Ectodermal cell (in vitro differentiated cells): ENCODE measurements around the gene ADAMTS2.

ENCODE experiments used
- H3K27ac ChIP-seq: 2 replicates; pipeline ENCODE4 v1.7.0; 2013; ENCODE audit warnings: mild to moderate bottlenecking, low read depth, low read length; ENCODE audit not compliant: insufficient read depth, poor library complexity, severe bottlenecking
- H3K27me3 ChIP-seq: 2 replicates; pipeline ENCODE4 v1.7.0; 2013; ENCODE audit warnings: mild to moderate bottlenecking, low read length; ENCODE audit not compliant: insufficient read depth, control insufficient read depth, poor library complexity, severe bottlenecking
- H3K36me3 ChIP-seq: one replicate; pipeline ENCODE4 v1.7.0; 2013; ENCODE audit warnings: low read length; ENCODE audit not compliant: control insufficient read depth, insufficient read depth
- H3K4me1 ChIP-seq: one replicate; pipeline ENCODE4 v1.7.0; 2013; ENCODE audit warnings: low read length; ENCODE audit not compliant: control insufficient read depth, insufficient read depth
- H3K4me3 ChIP-seq: 2 replicates; pipeline ENCODE4 v1.7.0; 2013; ENCODE audit warnings: low read depth, low read length, control low read depth; ENCODE audit not compliant: insufficient read depth
- H3K9me3 ChIP-seq: 2 replicates; pipeline ENCODE4 v1.7.0; 2013; ENCODE audit warnings: mild to moderate bottlenecking, low read length, moderate library complexity; ENCODE audit not compliant: control insufficient read depth
- WGBS, 2 experiments: methylation state at CpG; one replicate each; pipeline ENCODE4 v1.1.7; 2013; ENCODE audit warnings: missing lambda C conversion rate in 2 of 2; 5-methylcytosine and 5-hydroxymethylcytosine counted together

ADAMTS2 gene

GRCh38 chr5:179303451-179304200 lies 41.6 kb downstream of the ADAMTS2 start:
- Histone ChIP-seq H3K27me3 (no peaks in the 10 kb centered on the region), H3K4me3 (no peak overlapping the region), H3K36me3 (no peaks in the 10 kb centered on the region), H3K27ac (no peak overlapping the region), H3K4me1 (no peaks in the 10 kb centered on the region), H3K9me3 (no peaks in the 10 kb centered on the region)
- 93% methylated on average over 14 of the region's 14 CpGs for WGBS, 2 experiments

- Histone ChIP-seq H3K4me3 (no peak overlapping the region), H3K27ac (no peak overlapping the region), H3K9me3 (no peaks in the 10 kb centered on the region), H3K36me3 (no peaks in the 10 kb centered on the region), H3K27me3 (no peaks in the 10 kb centered on the region), H3K4me1 (no peaks in the 10 kb centered on the region)
- WGBS, 2 experiments: 91 to 92% methylated on average over 13 of the region's 13 CpGs
These were observed 42.6 kb downstream of the ADAMTS2 start for GRCh38 chr5:179302499-179303185.

- Histone ChIP-seq H3K4me1 (no peaks in the 10 kb centered on the region), H3K27me3 (no peaks in the 10 kb centered on the region), H3K9me3 (no peaks in the 10 kb centered on the region), H3K4me3 (no peak overlapping the region), H3K27ac (no peak overlapping the region), H3K36me3 (no peaks in the 10 kb centered on the region)
- WGBS, 2 experiments: 90 to 91% methylated on average over 17 of the region's 17 CpGs
These were observed 43.5 kb downstream of the ADAMTS2 start for GRCh38 chr5:179301796-179302195.

- no peak overlapping the region for H3K4me3 ChIP-seq
- 94 to 97% methylated on average over 6 of the region's 6 CpGs for WGBS, 2 experiments
- no peaks in the 10 kb centered on the region for H3K4me1 ChIP-seq
These were observed 43.9 kb downstream of the ADAMTS2 start for GRCh38 chr5:179301376-179301775.

GRCh38 chr5:179300581-179301180 lies 44.6 kb downstream of the ADAMTS2 start:
- Histone ChIP-seq H3K27me3 (no peaks in the 10 kb centered on the region), H3K4me3 (no peak overlapping the region), H3K4me1 (no peaks in the 10 kb centered on the region), H3K36me3 (no peaks in the 10 kb centered on the region), H3K9me3 (no peaks in the 10 kb centered on the region), H3K27ac (no peak overlapping the region)
- WGBS, 2 experiments: 82 to 85% methylated on average over 14 of the region's 14 CpGs

More at GRCh38 chr5:179301376-179301775, 43.9 kb downstream of the ADAMTS2 start:
- no peaks in the 10 kb centered on the region for H3K36me3 ChIP-seq
- H3K27ac ChIP-seq: no peak overlapping the region
- H3K27me3 ChIP-seq: no peaks in the 10 kb centered on the region
- no peaks in the 10 kb centered on the region for H3K9me3 ChIP-seq

- Histone ChIP-seq H3K36me3 (no peaks in the 10 kb centered on the region), H3K9me3 (no peaks in the 10 kb centered on the region), H3K27me3 (no peaks in the 10 kb centered on the region), H3K4me1 (no peaks in the 10 kb centered on the region), H3K27ac (no peak overlapping the region), H3K4me3 (no peak overlapping the region)
- 90 to 94% methylated on average over 14 of the region's 14 CpGs for WGBS, 2 experiments
These were observed 46.9 kb downstream of the ADAMTS2 start for GRCh38 chr5:179298181-179298993.

GRCh38 chr5:179297486-179298180 lies 47.6 kb downstream of the ADAMTS2 start:
- H3K4me3 ChIP-seq: no peak overlapping the region
- WGBS, 2 experiments: 90 to 92% methylated on average over 16 of the region's 16 CpGs
- no peak overlapping the region for H3K27ac ChIP-seq
- H3K9me3 ChIP-seq: no peaks in the 10 kb centered on the region
- no peaks in the 10 kb centered on the region for H3K27me3 ChIP-seq
- H3K36me3 ChIP-seq: no peaks in the 10 kb centered on the region
- no peaks in the 10 kb centered on the region for H3K4me1 ChIP-seq

- Histone ChIP-seq H3K9me3 (no peaks in the 10 kb centered on the region), H3K4me1 (no peaks in the 10 kb centered on the region), H3K4me3 (no peak overlapping the region), H3K27ac (no peak overlapping the region), H3K27me3 (no peaks in the 10 kb centered on the region), H3K36me3 (no peaks in the 10 kb centered on the region)
- WGBS, 2 experiments: 90 to 93% methylated on average over 10 of the region's 10 CpGs
These were observed 48.2 kb downstream of the ADAMTS2 start for GRCh38 chr5:179297026-179297425.

GRCh38 chr5:179296150-179296821 lies 49.0 kb downstream of the ADAMTS2 start:
- Histone ChIP-seq H3K36me3 (no peaks in the 10 kb centered on the region), H3K27me3 (no peaks in the 10 kb centered on the region), H3K4me3 (no peak overlapping the region), H3K27ac (no peak overlapping the region), H3K4me1 (no peaks in the 10 kb centered on the region), H3K9me3 (no peaks in the 10 kb centered on the region)
- 90 to 92% methylated on average over 22 of the region's 22 CpGs for WGBS, 2 experiments
